ENCODE measurements around the gene LRRK1. TPM values are rescaled to one million over a fixed set of nuclear protein-coding genes. Genes with fewer than 3 reads are reported as not detected.

Gene LRRK1
- total RNA-seq, 4 donors from 2014 or later, result 14.8 to 29.3 (median 19.1) TPM

DNA sequence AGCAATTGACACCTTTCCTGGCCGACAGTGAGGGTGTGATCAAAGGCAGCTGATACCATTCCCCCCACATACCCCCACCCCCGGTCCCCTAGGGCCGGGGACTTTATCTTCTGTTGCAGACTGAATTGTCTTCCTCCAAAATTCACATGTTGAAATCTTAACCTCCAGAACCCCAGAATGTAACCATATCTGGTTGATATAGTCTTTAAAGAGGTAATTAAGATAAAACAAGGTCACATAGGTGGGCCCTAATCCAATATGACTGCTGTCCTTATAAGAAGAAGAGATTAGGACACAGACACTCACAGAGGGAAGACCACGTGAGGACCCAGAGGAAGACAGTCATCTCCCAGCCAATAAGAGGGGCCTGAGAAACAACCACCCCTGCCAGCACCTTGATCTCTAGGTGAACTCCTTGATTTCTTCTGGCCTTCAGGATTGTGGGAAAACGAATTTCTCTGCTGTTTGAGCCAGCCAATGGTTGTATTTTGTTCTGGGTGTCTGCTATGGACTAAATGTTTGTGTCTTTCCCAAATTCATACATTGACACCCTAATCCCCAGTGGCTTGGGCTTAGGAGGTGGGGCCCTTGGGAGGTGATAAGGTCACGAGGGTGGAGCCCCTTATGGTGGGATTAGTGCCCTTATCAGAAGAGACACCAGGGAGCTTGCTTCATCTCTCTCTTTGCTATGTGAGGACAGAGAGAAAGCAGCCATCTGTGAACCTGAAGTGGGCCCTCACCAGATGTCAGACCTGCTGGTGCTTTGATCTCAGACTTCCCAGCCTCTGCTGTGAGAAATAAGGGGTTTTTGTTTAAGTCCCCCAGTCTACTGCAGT is 188.7 kb downstream of the LRRK1 start:
- DNase-seq (ENCODE audit: low spot score in 2 of 2), result no peak
- intact Hi-C loops (cut with DNase I; ENCODE audit: low total_unique reads), result no loop called here
- TF ChIP-seq POLR2A (IDR thresholded peaks at IDR 0.05), result no peak
- TF ChIP-seq, protein P1, sequence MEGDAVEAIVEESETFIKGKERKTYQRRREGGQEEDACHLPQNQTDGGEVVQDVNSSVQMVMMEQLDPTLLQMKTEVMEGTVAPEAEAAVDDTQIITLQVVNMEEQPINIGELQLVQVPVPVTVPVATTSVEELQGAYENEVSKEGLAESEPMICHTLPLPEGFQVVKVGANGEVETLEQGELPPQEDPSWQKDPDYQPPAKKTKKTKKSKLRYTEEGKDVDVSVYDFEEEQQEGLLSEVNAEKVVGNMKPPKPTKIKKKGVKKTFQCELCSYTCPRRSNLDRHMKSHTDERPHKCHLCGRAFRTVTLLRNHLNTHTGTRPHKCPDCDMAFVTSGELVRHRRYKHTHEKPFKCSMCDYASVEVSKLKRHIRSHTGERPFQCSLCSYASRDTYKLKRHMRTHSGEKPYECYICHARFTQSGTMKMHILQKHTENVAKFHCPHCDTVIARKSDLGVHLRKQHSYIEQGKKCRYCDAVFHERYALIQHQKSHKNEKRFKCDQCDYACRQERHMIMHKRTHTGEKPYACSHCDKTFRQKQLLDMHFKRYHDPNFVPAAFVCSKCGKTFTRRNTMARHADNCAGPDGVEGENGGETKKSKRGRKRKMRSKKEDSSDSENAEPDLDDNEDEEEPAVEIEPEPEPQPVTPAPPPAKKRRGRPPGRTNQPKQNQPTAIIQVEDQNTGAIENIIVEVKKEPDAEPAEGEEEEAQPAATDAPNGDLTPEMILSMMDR (IDR thresholded peaks at IDR 0.05), result no peak
- WGBS, 2 donors, result 79 to 86% methylated on average over 6 of the region's 6 CpGs
- no peak overlapping the region for H3K4me3 ChIP-seq (ENCODE audit: low read depth, poor library complexity, severe bottlenecking)

DNA sequence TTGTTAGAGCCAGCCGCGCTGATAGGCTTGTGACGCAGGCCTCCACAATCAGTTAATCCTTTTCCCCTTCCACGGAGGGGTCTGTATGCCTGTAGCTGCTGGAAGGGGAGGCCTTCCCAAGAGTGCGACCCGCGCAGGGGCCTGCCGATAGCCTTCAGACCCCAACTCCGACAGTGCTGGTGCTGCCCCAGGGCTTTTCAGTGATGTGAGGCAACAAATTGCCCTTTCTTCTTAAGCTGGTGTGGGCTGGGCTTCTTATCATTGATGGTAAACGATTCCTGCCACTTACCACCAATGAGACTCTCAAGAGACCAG is 189.3 kb downstream of the LRRK1 start:
- H3K4me3 ChIP-seq (ENCODE audit: low read depth, poor library complexity, severe bottlenecking), result no peak overlapping the region
- intact Hi-C loops (cut with DNase I; ENCODE audit: low total_unique reads), result no loop called here
- DNase-seq (ENCODE audit: low spot score in 2 of 2), result no peak
- TF ChIP-seq, protein P1 (IDR thresholded peaks at IDR 0.05), result no peak
- TF ChIP-seq POLR2A (IDR thresholded peaks at IDR 0.05), result no peak
- 91 to 94% methylated on average over 10 of the region's 10 CpGs for WGBS, 2 donors

DNA sequence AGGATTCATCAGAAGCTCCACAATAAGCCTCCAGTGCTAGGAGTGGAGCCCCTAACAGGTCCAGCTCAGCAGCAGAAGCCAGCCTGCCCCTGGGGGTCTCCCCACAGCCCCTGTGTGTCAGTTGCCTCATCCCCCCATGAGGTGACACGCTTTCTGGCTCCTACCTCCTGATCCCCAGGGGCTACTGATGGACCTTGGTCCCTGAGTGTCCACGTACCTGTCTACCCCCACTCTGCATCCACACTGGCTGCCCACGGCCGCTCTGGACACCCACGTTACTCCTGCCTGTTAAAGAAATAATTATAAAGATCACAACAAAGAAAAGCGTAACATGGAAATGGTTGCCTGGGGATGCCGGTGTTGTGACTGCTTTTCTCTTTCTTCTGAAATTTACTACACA is 189.6 kb downstream of the LRRK1 start:
- TF ChIP-seq, protein P1 (IDR thresholded peaks at IDR 0.05), result no peak
- no peak for TF ChIP-seq POLR2A (IDR thresholded peaks at IDR 0.05)
- H3K4me3 ChIP-seq (ENCODE audit: low read depth, poor library complexity, severe bottlenecking), result no peak overlapping the region
- 93 to 97% methylated on average over 7 of the region's 7 CpGs for WGBS, 2 donors
- intact Hi-C loops (cut with DNase I; ENCODE audit: low total_unique reads), result no loop called here
- DNase-seq (ENCODE audit: low spot score in 2 of 2), result no peak

DNA sequence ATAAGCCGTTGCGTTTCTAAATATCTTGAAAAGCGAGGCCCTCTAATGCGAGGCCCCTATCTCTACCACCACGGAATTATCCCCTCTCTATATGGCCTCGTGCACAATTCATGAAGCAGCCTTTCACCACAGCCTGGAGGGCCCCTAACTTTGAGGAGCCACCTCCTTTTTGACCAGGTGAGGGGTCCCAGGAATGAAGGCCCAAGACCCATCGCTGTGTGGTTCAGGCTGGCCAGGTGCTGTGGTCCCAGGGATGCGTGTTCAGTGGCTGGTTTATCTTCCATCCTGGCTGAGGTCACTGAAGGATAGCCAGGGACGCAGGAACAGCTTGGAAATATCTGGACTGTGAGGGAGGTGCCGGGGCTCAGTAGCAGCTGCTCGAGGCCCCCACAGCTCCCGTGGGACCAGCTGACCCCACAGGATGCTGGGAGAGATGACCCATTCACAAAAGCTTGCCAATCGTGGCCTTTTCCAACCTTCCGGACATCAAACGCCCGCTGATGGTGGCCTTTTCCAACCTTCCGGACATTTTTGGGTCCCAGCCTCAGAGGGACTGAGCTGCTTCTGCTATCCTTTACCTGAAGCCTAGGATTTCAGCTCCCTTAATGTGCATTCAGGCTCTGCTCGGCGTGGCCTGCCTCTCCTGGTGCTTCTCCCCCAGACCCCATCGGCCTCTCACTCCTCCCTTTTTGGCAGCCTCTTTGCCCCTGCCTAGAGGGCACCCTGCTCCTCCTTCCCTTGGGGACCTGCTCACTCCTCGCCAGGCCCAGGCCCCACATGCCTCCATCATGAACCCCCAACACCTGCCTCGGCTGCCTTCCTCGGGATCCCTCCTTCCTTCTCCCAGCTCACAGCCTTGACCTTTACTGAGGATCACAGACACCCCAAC is 191.8 kb downstream of the LRRK1 start:
- TF ChIP-seq, protein P1 (IDR thresholded peaks at IDR 0.05), result no peak
- no peak for TF ChIP-seq POLR2A (IDR thresholded peaks at IDR 0.05)
- no peak overlapping the region for H3K4me3 ChIP-seq (ENCODE audit: low read depth, poor library complexity, severe bottlenecking)
- 86 to 94% methylated on average over 21 to 22 of the region's 23 CpGs for WGBS, 2 donors
- intact Hi-C loops (cut with DNase I; ENCODE audit: low total_unique reads), result no loop called here
- peak in 1 of 2 donors; percentile 77 for DNase-seq (ENCODE audit: low spot score in 2 of 2)

DNA sequence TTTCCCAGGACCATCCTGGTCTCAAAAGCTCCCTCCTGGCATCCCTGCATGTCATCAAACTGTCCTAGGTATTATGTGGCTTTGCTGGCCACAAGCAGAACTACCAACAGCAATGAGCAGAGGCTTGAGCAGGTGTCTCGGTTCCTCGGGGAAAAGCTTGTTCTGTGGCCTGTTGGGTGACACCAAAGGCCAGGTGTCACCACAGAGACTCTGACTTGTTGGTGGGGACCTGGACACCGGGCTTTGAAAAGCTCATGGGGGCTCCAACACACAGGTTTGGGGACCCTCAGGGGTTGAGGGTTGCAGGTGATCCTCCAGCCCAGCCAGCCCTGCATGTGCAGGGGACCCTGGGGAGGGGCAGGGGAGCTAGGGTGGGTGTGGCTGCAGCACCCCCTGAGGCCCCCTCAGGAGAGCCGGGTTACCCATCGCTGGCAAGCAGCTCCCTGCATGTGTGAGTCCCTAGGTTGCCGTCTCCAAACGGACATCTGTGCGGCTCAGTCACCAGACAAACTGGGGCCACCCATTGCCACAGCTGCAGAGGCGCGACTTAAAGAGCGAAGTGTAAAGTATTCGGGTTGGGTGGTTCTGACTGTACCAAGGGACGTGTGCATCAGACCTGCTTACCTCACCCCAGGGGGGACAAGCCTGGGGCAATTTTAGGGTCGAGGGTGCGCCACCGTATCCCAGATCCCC is 192.6 kb downstream of the LRRK1 start:
- no peak for DNase-seq (ENCODE audit: low spot score in 2 of 2)
- no peak overlapping the region for H3K4me3 ChIP-seq (ENCODE audit: low read depth, poor library complexity, severe bottlenecking)

More for the DNA sequence above, 192.6 kb downstream of the LRRK1 start:
- intact Hi-C loops (cut with DNase I; ENCODE audit: low total_unique reads), result no loop called here
- 81 to 89% methylated on average over 15 to 16 of the region's 16 CpGs for WGBS, 2 donors
- TF ChIP-seq, protein P1 (IDR thresholded peaks at IDR 0.05), result no peak
